GM12878 (cell line): ENCODE measurements around the gene ACAD11. TPM values are rescaled to one million over a fixed set of nuclear protein-coding genes. Genes with fewer than 3 reads are reported as not detected.

Experiments
- ATAC-seq: fragments of 200-7000 bp; cut with Tn5 transposase; 3 replicates; pipeline ENCODE4 v1.9.1; 2020; ENCODE audit warnings: mild to moderate bottlenecking, moderate library complexity
- BruUV-seq: library from RNA; stranded (reverse); fragments of 400-500 nt; replicated peaks from 2 replicates; lab custom pipeline; 2021; lab: Mats Ljungman, UMichigan
- CTCF ChIA-PET: fragments of 300-600 bp; sonication (Branson Sonifier 250); formaldehyde crosslinking; extraction: SDS; loops from one replicate; lab custom pipeline; 2021; ENCODE audit warnings: inconsistent platforms; lab: Yijun Ruan, JAX
- POLR2A ChIA-PET: fragments of 350-600 bp; formaldehyde crosslinking; extraction: SDS; loops from one replicate; lab custom pipeline; 2021; ENCODE audit warnings: inconsistent platforms; lab: Charles Lee
- RAD21 ChIA-PET: fragments of 300-600 bp; sonication (Branson Sonifier 250); formaldehyde crosslinking; loops from one replicate; lab custom pipeline; 2023; ENCODE audit warnings: antibody characterized with exemption; ENCODE audit not compliant: unreplicated experiment; lab: Charles Lee
- SMC1A ChIA-PET: fragments of 300-600 bp; sonication (Branson Sonifier 250); formaldehyde crosslinking; loops from one replicate; lab custom pipeline; 2023; ENCODE audit not compliant: unreplicated experiment, uncharacterized antibody; lab: Charles Lee
- DNase-seq: peaks from one replicate; pipeline ENCODE4 v3.0.0-alpha.2; 2011; ENCODE audit warnings: low read depth, low spot score
- FAIRE-seq: peaks from 3 replicates; lab custom pipeline; 2011; peaks lifted over from hg19 to GRCh38; lab: Jason Lieb, UNC
- H2AFZ ChIP-seq: 2 replicates; pipeline ENCODE4 v1.6.0; 2011; ENCODE audit warnings: low read depth, low read length, control low read depth; ENCODE audit not compliant: control insufficient read depth
- H3K27ac ChIP-seq: 2 replicates; pipeline ENCODE4 v1.5.1; 2011; ENCODE audit warnings: control low read depth; ENCODE audit not compliant: control insufficient read depth, insufficient read depth
- H3K27me3 ChIP-seq, 2 experiments: replicated peaks in 1 of 2; 2 replicates each; pipeline versions ENCODE4 v1.6.0 to v1.6.1; 2011; ENCODE audit warnings: low read length in 1 of 2; ENCODE audit not compliant: control insufficient read depth in 2 of 2, insufficient read depth in 2 of 2
- H3K36me3 ChIP-seq, 2 experiments: 2 replicates each; pipeline ENCODE4 v1.5.1; 2011; ENCODE audit warnings: low read length in 1 of 2; ENCODE audit not compliant: control insufficient read depth in 2 of 2, insufficient read depth in 2 of 2
- H3K4me1 ChIP-seq: 2 replicates; pipeline ENCODE4 v1.6.1; 2011; ENCODE audit warnings: mild to moderate bottlenecking, low read length, moderate library complexity, mixed read lengths; ENCODE audit not compliant: control insufficient read depth, insufficient read depth
- H3K4me2 ChIP-seq: 2 replicates; pipeline ENCODE4 v1.6.0; 2011; ENCODE audit warnings: control low read depth; ENCODE audit not compliant: control insufficient read depth, insufficient read depth
- H3K4me3 ChIP-seq: fragments of 200-600 bp; sonication (generic); 2 replicates; pipeline ENCODE4 v1.5.1; 2016
- H3K79me2 ChIP-seq: 2 replicates; pipeline ENCODE4 v1.6.0; 2011; ENCODE audit warnings: low read length; ENCODE audit not compliant: control insufficient read depth, insufficient read depth
- H3K9ac ChIP-seq: 2 replicates; pipeline ENCODE4 v1.8.0; 2011; ENCODE audit warnings: low read length, control low read depth, mixed read lengths; ENCODE audit not compliant: control insufficient read depth, insufficient read depth
- H3K9me3 ChIP-seq: replicated peaks from 3 replicates; pipeline ENCODE4 v1.5.1; 2011; ENCODE audit warnings: mild to moderate bottlenecking, low read length; ENCODE audit not compliant: control insufficient read depth, insufficient read depth
- H4K20me1 ChIP-seq: 2 replicates; pipeline ENCODE4 v1.6.0; 2011; ENCODE audit not compliant: control insufficient read depth, insufficient read depth
- BACH1 ChIP-seq: fragments of 450-650 bp; IDR thresholded peaks from 2 replicates; pipeline ENCODE4 v1.6.1; 2017; ENCODE audit warnings: mild to moderate bottlenecking, borderline replicate concordance
- CBX3 ChIP-seq: fragments of 200-600 bp; sonication (generic); IDR thresholded peaks from 2 replicates; pipeline ENCODE4 v1.6.1; 2016; ENCODE audit warnings: low read depth, borderline replicate concordance
- CHD1 ChIP-seq: IDR thresholded peaks from 2 replicates; pipeline ENCODE4 v1.6.1; 2012; ENCODE audit warnings: low read depth, low read length, improper control_type of control experiment
- HCFC1 ChIP-seq: fragments of 150-350 bp; IDR thresholded peaks from 2 replicates; pipeline ENCODE4 v1.6.1; 2014; ENCODE audit warnings: low read length
- IKZF2 ChIP-seq, 2 experiments: fragments of 450-650 bp; IDR thresholded peaks; 2 replicates each; pipeline ENCODE4 v1.6.1; 2017; ENCODE audit warnings: mild to moderate bottlenecking in 2 of 2, moderate library complexity in 2 of 2
- KLF5 ChIP-seq: fragments of 450-650 bp; IDR thresholded peaks from 2 replicates; pipeline ENCODE4 v1.6.1; 2014; ENCODE audit warnings: mild to moderate bottlenecking; ENCODE audit not compliant: partially characterized antibody
- MTA2 ChIP-seq: fragments of 450-650 bp; IDR thresholded peaks from 2 replicates; pipeline ENCODE4 v1.6.1; 2016; ENCODE audit warnings: low read depth, mild to moderate bottlenecking, moderate library complexity
- PAX8 ChIP-seq: fragments of 450-650 bp; IDR thresholded peaks from 2 replicates; pipeline ENCODE4 v1.6.1; 2017; ENCODE audit warnings: mild to moderate bottlenecking, moderate library complexity
- SIX5 ChIP-seq: IDR thresholded peaks from 2 replicates; pipeline ENCODE4 v1.6.1; 2011; ENCODE audit warnings: mild to moderate bottlenecking, low read depth, low read length, moderate library complexity; ENCODE audit not compliant: severe bottlenecking
- SREBF2 ChIP-seq: IDR thresholded peaks from 2 replicates; pipeline ENCODE4 v1.6.1; 2012; ENCODE audit warnings: mild to moderate bottlenecking, low read length
- SUPT20H ChIP-seq: IDR thresholded peaks from 2 replicates; pipeline ENCODE4 v1.6.1; 2011; ENCODE audit warnings: low read depth, mild to moderate bottlenecking, low read length, moderate library complexity, borderline replicate concordance; ENCODE audit not compliant: control insufficient read depth
- TARDBP ChIP-seq: IDR thresholded peaks from 2 replicates; pipeline ENCODE4 v1.6.1; 2016; ENCODE audit warnings: borderline replicate concordance
- TBL1XR1 ChIP-seq: IDR thresholded peaks from 2 replicates; pipeline ENCODE4 v1.6.1; 2012; ENCODE audit warnings: low read depth, low read length, improper control_type of control experiment
- WGBS: methylation state at CpG from one replicate; pipeline ENCODE4 v1.1.6; 2016; ENCODE audit warnings: low lambda C conversion rate; ENCODE audit not compliant: insufficient replicate concordance, insufficient coverage; ENCODE audit errors: missing lambda C conversion rate; 5-methylcytosine and 5-hydroxymethylcytosine counted together
- in situ Hi-C: fragments of 300-500 bp; cut with MboI; formaldehyde crosslinking; loops from 9 replicates; pipeline ENCODE4 v1.14.3; 2018; ENCODE audit warnings: mixed read lengths
- intact Hi-C: fragments of 100-400 bp; cut with micrococcal nuclease; formaldehyde crosslinking; loops from one replicate; pipeline ENCODE4 v1.14.2; 2022; ENCODE audit not compliant: unreplicated experiment
- polyA plus RNA-seq, 11 experiments: library from polyadenylated mRNA; depleted of rRNA in 4 of 11; unstranded in 6 of 11; stranded (reverse) in 5 of 11; fragments of >200 nt; fragmentation: Nextera tagmentation in 4 of 11; fragmentation: Illumina TruSeq in 1 of 11; extraction: Ambion mirVana in 4 of 11; extraction: Trizol in 1 of 11; gene quantifications; 1 replicate in 1 of 11; 2 replicates in 10 of 11; pipeline versions ENCODE4 v1.2.1 to v1.2.3, GENCODE V29; 2011 to 2016; ENCODE audit warnings: inconsistent platforms in 2 of 11, missing spikeins in 2 of 11, low read depth in 1 of 11
- total RNA-seq, 4 experiments: library from RNA; depleted of rRNA in 3 of 4; stranded (reverse); fragments of >200 nt in 3 of 4; fragmentation: Illumina TruSeq in 1 of 4; extraction: Trizol in 1 of 4; gene quantifications; 2 replicates each; pipeline versions ENCODE4 v1.2.1 to v1.2.3, GENCODE V29; 2013 to 2021
- TF ChIP-seq, protein P1 (sequence below): IDR thresholded peaks from 2 replicates; pipeline ENCODE4 v1.6.1; 2012; ENCODE audit warnings: low read depth, low read length, improper control_type of control experiment

ACAD11 gene
- total and polyA plus RNA-seq, 10 of the 15 experiments (the other 5 are each of a cell fraction or from before 2014, with no cell fraction given): 2.4 to 15.9 (median 10.4) TPM

- Histone ChIP-seq H4K20me1 (no peaks in the 10 kb centered on the region), H3K9ac (no peak overlapping the region), H3K27ac (no peak overlapping the region), H3K4me3 (no peak overlapping the region), H3K79me2 (no peaks in the 10 kb centered on the region), H3K9me3 (no peaks in the 10 kb centered on the region), H3K4me2 (no peak overlapping the region), H3K27me3 (no peaks in the 10 kb centered on the region), H3K36me3 (peaks cover 2 to 21% of the 10 kb centered on the region in 2 experiments), H2AFZ (no peak overlapping the region), H3K4me1 (0 out of 2 replicates have a peak, but pooled peaks cover under 1% of the 10 kb centered on the region)
- CTCF ChIA-PET: interaction anchor here (1.1 to 12.1 kb wide), 8 partner anchors 10 to 123 kb away, joined by 3 to 203 read pairs (median 4); no protein-coding TSS in a partner anchor
- ATAC-seq: no peak
- POLR2A ChIA-PET: interaction anchor here (0.9 kb wide), 1 partner anchor 15 kb away, joined by 3 read pairs; no protein-coding TSS in a partner anchor
- in situ Hi-C loops: loop anchor here (25.0 kb wide), 1 partner anchor 849 kb away; no protein-coding TSS in a partner anchor
- SMC1A ChIA-PET: interaction anchor here (0.7 to 7.1 kb wide), 3 partner anchors 10 to 101 kb away, joined by 3 to 100 read pairs (median 3); no protein-coding TSS in a partner anchor
- WGBS: 95% methylated on average over 5 of the region's 5 CpGs
- intact Hi-C loops: no loop called here
- DNase-seq: no peak
- RAD21 ChIA-PET: interaction anchor here (4.3 kb wide), 1 partner anchor 104 kb away, joined by 53 read pairs; no protein-coding TSS in a partner anchor
- no TSS peak for BruUV-seq
- TF ChIP-seq BACH1: no peak
- no peak for TF ChIP-seq TARDBP
- TF ChIP-seq TBL1XR1: no peak
- TF ChIP-seq CBX3: no peak
- no peak for TF ChIP-seq KLF5
- TF ChIP-seq, protein P1, sequence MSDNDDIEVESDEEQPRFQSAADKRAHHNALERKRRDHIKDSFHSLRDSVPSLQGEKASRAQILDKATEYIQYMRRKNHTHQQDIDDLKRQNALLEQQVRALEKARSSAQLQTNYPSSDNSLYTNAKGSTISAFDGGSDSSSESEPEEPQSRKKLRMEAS: no peak
- no peak for TF ChIP-seq SREBF2
- no peak for TF ChIP-seq MTA2
- no peak for TF ChIP-seq HCFC1
- TF ChIP-seq IKZF2 (IDR thresholded peaks at IDR 0.05): no peak
- no peak for TF ChIP-seq PAX8
- TF ChIP-seq SIX5: no peak
- TF ChIP-seq CHD1: no peak
- no peak for TF ChIP-seq SUPT20H
- no peak for FAIRE-seq
Observed at GRCh38 chr3:132538072-132538471, 121.5 kb downstream of the ACAD11 start.
